Measurements from ENCODE around the gene PIP4K2C.

DNA sequence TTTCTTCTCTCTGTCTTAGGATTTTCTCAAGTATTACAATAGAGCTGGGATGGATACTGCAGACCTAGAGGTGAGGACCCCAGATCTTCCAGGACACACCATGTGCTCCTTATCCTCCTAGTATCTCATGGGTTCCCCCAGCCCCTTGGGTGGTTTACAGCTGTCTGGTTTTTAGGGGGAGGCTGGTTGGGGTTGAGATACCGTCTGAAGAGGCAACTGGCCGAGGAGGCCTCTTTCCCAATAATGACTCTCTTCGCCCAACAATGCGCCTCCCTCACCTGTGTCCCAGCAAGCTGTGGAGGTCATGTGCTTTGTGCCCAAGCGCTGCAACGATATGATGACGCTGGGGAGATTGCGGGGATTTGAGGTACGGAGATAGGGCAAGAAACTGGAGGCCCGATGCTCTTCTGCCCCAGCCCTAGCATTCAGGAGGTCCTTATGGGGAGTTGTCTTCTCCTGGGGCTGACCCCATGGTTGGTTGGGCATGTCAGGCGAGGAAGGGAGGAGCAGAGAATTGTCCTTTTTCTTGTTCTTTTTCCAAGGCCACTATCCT, 24.0 kb downstream of the PIP4K2C start:
- TF ChIP-seq CTCF (conservative IDR thresholded peaks at IDR 0.05) (no peak), EZH2 (IDR thresholded peaks at IDR 0.05; ENCODE audit: low read depth) (no peak)

All from PC-9 (cell line).